GM12878 (cell line): Measurements from ENCODE around the gene ZNF484. TPM values are rescaled to one million over a fixed set of nuclear protein-coding genes. Genes with fewer than 3 reads are reported as not detected.

Experiments used
- ATAC-seq: fragments of 200-7000 bp; cut with Tn5 transposase; 3 replicates; pipeline ENCODE4 v1.9.1; 2020; ENCODE audit warnings: mild to moderate bottlenecking, moderate library complexity
- BruUV-seq: library from RNA; stranded (reverse); fragments of 400-500 nt; replicated peaks from 2 replicates; lab custom pipeline; 2021; lab: Mats Ljungman, UMichigan
- CTCF ChIA-PET: fragments of 300-600 bp; sonication (Branson Sonifier 250); formaldehyde crosslinking; extraction: SDS; loops from one replicate; lab custom pipeline; 2021; ENCODE audit warnings: inconsistent platforms; lab: Yijun Ruan, JAX
- POLR2A ChIA-PET: fragments of 350-600 bp; formaldehyde crosslinking; extraction: SDS; loops from one replicate; lab custom pipeline; 2021; ENCODE audit warnings: inconsistent platforms; lab: Charles Lee
- RAD21 ChIA-PET: fragments of 300-600 bp; sonication (Branson Sonifier 250); formaldehyde crosslinking; loops from one replicate; lab custom pipeline; 2023; ENCODE audit warnings: antibody characterized with exemption; ENCODE audit not compliant: unreplicated experiment; lab: Charles Lee
- SMC1A ChIA-PET: fragments of 300-600 bp; sonication (Branson Sonifier 250); formaldehyde crosslinking; loops from one replicate; lab custom pipeline; 2023; ENCODE audit not compliant: unreplicated experiment, uncharacterized antibody; lab: Charles Lee
- DNase-seq: peaks from one replicate; pipeline ENCODE4 v3.0.0-alpha.2; 2011; ENCODE audit warnings: low read depth, low spot score
- FAIRE-seq: peaks from 3 replicates; lab custom pipeline; 2011; peaks lifted over from hg19 to GRCh38; lab: Jason Lieb, UNC
- H2AFZ ChIP-seq: 2 replicates; pipeline ENCODE4 v1.6.0; 2011; ENCODE audit warnings: low read depth, low read length, control low read depth; ENCODE audit not compliant: control insufficient read depth
- H3K27ac ChIP-seq: 2 replicates; pipeline ENCODE4 v1.5.1; 2011; ENCODE audit warnings: control low read depth; ENCODE audit not compliant: control insufficient read depth, insufficient read depth
- H3K27me3 ChIP-seq, 2 experiments: replicated peaks in 1 of 2; 2 replicates each; pipeline versions ENCODE4 v1.6.0 to v1.6.1; 2011; ENCODE audit warnings: low read length in 1 of 2; ENCODE audit not compliant: control insufficient read depth in 2 of 2, insufficient read depth in 2 of 2
- H3K36me3 ChIP-seq, 2 experiments: 2 replicates each; pipeline ENCODE4 v1.5.1; 2011; ENCODE audit warnings: low read length in 1 of 2; ENCODE audit not compliant: control insufficient read depth in 2 of 2, insufficient read depth in 2 of 2
- H3K4me1 ChIP-seq: 2 replicates; pipeline ENCODE4 v1.6.1; 2011; ENCODE audit warnings: mild to moderate bottlenecking, low read length, moderate library complexity, mixed read lengths; ENCODE audit not compliant: control insufficient read depth, insufficient read depth
- H3K4me2 ChIP-seq: 2 replicates; pipeline ENCODE4 v1.6.0; 2011; ENCODE audit warnings: control low read depth; ENCODE audit not compliant: control insufficient read depth, insufficient read depth
- H3K4me3 ChIP-seq: fragments of 200-600 bp; sonication (generic); 2 replicates; pipeline ENCODE4 v1.5.1; 2016
- H3K79me2 ChIP-seq: 2 replicates; pipeline ENCODE4 v1.6.0; 2011; ENCODE audit warnings: low read length; ENCODE audit not compliant: control insufficient read depth, insufficient read depth
- H3K9ac ChIP-seq: 2 replicates; pipeline ENCODE4 v1.8.0; 2011; ENCODE audit warnings: low read length, control low read depth, mixed read lengths; ENCODE audit not compliant: control insufficient read depth, insufficient read depth
- H3K9me3 ChIP-seq: replicated peaks from 3 replicates; pipeline ENCODE4 v1.5.1; 2011; ENCODE audit warnings: mild to moderate bottlenecking, low read length; ENCODE audit not compliant: control insufficient read depth, insufficient read depth
- H4K20me1 ChIP-seq: 2 replicates; pipeline ENCODE4 v1.6.0; 2011; ENCODE audit not compliant: control insufficient read depth, insufficient read depth
- CBFB ChIP-seq: IDR thresholded peaks from 2 replicates; pipeline ENCODE4 v1.6.1; 2016; ENCODE audit warnings: antibody characterized with exemption, low read depth
- MYB ChIP-seq: fragments of 150-350 bp; IDR thresholded peaks from 2 replicates; pipeline ENCODE4 v1.6.1; 2014; ENCODE audit warnings: mild to moderate bottlenecking, low read depth, low read length, borderline replicate concordance
- SIN3A ChIP-seq: IDR thresholded peaks from 2 replicates; pipeline ENCODE4 v1.6.1; 2012; ENCODE audit warnings: low read depth, low read length, improper control_type of control experiment
- SMAD1 ChIP-seq: fragments of 450-650 bp; IDR thresholded peaks from 2 replicates; pipeline ENCODE4 v1.6.1; 2018; ENCODE audit warnings: mild to moderate bottlenecking, low read depth; ENCODE audit not compliant: partially characterized antibody
- SPI1 ChIP-seq: IDR thresholded peaks from 2 replicates; pipeline ENCODE4 v1.6.1; 2011; ENCODE audit warnings: low read depth, mild to moderate bottlenecking, low read length, moderate library complexity, borderline replicate concordance; ENCODE audit not compliant: insufficient read depth
- TAF1 ChIP-seq: IDR thresholded peaks from 2 replicates; pipeline ENCODE4 v1.6.1; 2011; ENCODE audit warnings: mild to moderate bottlenecking, low read depth, low read length, borderline replicate concordance
- ZNF622 ChIP-seq: fragments of 450-650 bp; IDR thresholded peaks from 2 replicates; pipeline ENCODE4 v1.6.1; 2017; ENCODE audit warnings: mild to moderate bottlenecking, inconsistent platforms
- whole genome bisulfite sequencing: methylation state at CpG from one replicate; pipeline ENCODE4 v1.1.6; 2016; ENCODE audit warnings: low lambda C conversion rate; ENCODE audit not compliant: insufficient replicate concordance, insufficient coverage; ENCODE audit errors: missing lambda C conversion rate; 5-methylcytosine and 5-hydroxymethylcytosine counted together
- in situ Hi-C: fragments of 300-500 bp; cut with MboI; formaldehyde crosslinking; loops from 9 replicates; pipeline ENCODE4 v1.14.3; 2018; ENCODE audit warnings: mixed read lengths
- intact Hi-C: fragments of 100-400 bp; cut with micrococcal nuclease; formaldehyde crosslinking; loops from one replicate; pipeline ENCODE4 v1.14.2; 2022; ENCODE audit not compliant: unreplicated experiment
- polyA plus RNA-seq, 11 experiments: library from polyadenylated mRNA; depleted of rRNA in 4 of 11; unstranded in 6 of 11; stranded (reverse) in 5 of 11; fragments of >200 nt; fragmentation: Nextera tagmentation in 4 of 11; fragmentation: Illumina TruSeq in 1 of 11; extraction: Ambion mirVana in 4 of 11; extraction: Trizol in 1 of 11; gene quantifications; 1 replicate in 1 of 11; 2 replicates in 10 of 11; pipeline versions ENCODE4 v1.2.1 to v1.2.3, GENCODE V29; 2011 to 2016; ENCODE audit warnings: inconsistent platforms in 2 of 11, missing spikeins in 2 of 11, low read depth in 1 of 11
- total RNA-seq, 4 experiments: library from RNA; depleted of rRNA in 3 of 4; stranded (reverse); fragments of >200 nt in 3 of 4; fragmentation: Illumina TruSeq in 1 of 4; extraction: Trizol in 1 of 4; gene quantifications; 2 replicates each; pipeline versions ENCODE4 v1.2.1 to v1.2.3, GENCODE V29; 2013 to 2021
- TF ChIP-seq, protein P1 (sequence below): fragments of 150-350 bp; IDR thresholded peaks from 2 replicates; pipeline ENCODE4 v1.6.1; 2014; ENCODE audit warnings: mild to moderate bottlenecking, low read depth, low read length
- TF ChIP-seq, protein P2 (sequence below): IDR thresholded peaks from 2 replicates; pipeline ENCODE4 v1.6.1; 2011; ENCODE audit warnings: low read depth, mild to moderate bottlenecking, low read length, moderate library complexity, borderline replicate concordance; ENCODE audit errors: extremely low read depth

Gene ZNF484
- total and polyA plus RNA-seq, 10 of the 15 experiments (the other 5 are each of a cell fraction or from before 2014, with no cell fraction given), result 0.95 to 7.8 (median 3.3) TPM

DNA sequence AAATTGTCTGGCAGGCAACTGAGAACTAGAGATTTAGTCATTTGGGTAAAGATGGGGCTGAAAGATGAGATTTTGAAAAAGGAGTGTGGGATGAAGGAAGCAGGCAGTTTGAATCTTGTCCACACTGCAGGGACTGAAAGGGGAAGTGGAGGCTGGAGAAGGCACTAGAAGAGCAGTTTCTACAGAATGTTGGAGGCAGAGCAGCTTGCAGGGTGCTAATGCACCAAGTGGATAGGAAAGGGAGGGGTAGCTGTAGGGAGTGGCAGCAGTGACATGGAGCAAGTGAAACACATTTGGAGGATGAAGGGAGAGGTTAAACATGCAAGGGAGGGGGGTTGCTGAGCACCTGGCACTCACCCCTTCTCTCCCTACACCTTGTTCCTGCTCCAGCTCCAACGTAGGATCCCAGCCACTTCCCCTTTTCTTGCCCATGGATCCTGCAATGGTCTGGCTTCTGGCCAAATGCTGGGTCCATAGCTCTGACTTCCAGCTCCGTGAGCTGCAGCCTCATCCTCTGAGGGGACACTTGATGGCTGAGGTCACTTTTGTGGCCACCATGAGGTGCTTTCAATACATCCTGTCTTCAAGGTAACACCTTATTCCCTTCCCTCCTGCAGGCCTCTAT, 39.5 kb upstream of the ZNF484 start:
- Histone ChIP-seq H3K79me2 (no peaks in the 10 kb centered on the region), H3K36me3 (no peaks in the 10 kb centered on the region), H3K4me3 (no peak overlapping the region), H2AFZ (no peak overlapping the region), H4K20me1 (no peaks in the 10 kb centered on the region), H3K4me2 (no peak overlapping the region), H3K27ac (no peak overlapping the region), H3K4me1 (0 out of 2 replicates have a peak, but pooled peaks cover 6% of the 10 kb centered on the region), H3K9me3 (no peaks in the 10 kb centered on the region), H3K27me3 (no peaks in the 10 kb centered on the region; a peak in 1 of 4 replicates), H3K9ac (no peak overlapping the region)
- no TSS peak for BruUV-seq
- WGBS, result 22% methylated on average over 2 of the region's 2 CpGs
- ATAC-seq, result no peak
- no peak for FAIRE-seq
- intact Hi-C loops, result no loop called here
- ChIA-PET POLR2A (no interaction called here), SMC1A (no interaction called here), CTCF (no interaction called here), RAD21 (no interaction called here)
- in situ Hi-C loops, result no loop called here
- DNase-seq, result no peak
- TF ChIP-seq SMAD1 (no peak), SPI1 (peak; percentile 30; the same call in 1 of the 2 replicates)

DNA sequence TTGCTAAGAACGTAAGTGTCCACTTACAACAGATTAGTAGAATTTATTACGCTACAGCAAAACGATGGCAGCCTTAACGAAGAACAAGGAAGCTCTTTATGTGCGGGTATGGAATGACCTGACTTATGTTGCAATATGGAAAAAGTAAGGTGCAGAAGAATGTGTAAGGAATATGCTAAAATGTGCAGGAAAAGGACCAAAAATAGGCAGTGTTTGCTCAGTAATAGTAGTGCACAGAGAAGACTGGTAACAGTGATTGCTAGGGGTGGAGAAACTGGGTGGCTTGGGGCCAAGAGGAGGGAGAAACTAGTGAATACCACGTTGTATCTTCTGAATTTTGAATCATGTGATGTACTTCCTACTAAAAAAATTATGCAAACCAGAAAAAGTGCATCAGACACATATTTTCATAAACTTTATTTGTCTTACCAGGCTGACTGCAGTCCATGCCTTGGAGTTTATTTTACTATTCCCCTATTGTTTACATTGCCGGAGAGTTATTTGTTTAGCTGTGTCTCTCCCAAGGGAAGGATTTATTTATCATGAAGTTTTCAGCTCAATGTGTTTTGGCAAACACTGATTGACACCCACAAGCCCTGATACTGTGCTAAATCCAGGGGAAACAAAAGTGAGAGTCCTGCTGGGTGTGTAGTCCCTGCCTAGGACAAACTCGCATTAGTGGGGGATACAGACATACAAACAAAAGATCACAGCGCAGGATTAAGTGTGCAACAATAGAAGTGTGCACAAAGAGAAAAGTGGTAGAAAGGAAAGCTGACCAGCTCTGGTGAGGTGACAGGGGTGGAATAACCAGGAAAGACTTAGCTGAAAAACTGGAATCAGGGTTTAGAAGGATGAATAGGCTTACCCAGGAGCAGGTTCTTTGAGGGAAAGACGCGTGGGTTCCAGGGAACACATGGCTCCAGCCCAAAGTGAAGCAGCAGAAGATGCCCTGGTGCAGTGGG, 34.0 kb upstream of the ZNF484 start:
- in situ Hi-C loops (no loop called here), intact Hi-C loops (no loop called here)
- ChIA-PET SMC1A (no interaction called here), POLR2A (interaction anchor here (0.6 kb wide), 1 partner anchor 96 kb away, joined by 3 read pairs; no protein-coding TSS in a partner anchor), RAD21 (no interaction called here), CTCF (no interaction called here)
- TF ChIP-seq, protein P1, sequence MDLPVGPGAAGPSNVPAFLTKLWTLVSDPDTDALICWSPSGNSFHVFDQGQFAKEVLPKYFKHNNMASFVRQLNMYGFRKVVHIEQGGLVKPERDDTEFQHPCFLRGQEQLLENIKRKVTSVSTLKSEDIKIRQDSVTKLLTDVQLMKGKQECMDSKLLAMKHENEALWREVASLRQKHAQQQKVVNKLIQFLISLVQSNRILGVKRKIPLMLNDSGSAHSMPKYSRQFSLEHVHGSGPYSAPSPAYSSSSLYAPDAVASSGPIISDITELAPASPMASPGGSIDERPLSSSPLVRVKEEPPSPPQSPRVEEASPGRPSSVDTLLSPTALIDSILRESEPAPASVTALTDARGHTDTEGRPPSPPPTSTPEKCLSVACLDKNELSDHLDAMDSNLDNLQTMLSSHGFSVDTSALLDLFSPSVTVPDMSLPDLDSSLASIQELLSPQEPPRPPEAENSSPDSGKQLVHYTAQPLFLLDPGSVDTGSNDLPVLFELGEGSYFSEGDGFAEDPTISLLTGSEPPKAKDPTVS, result no peak
- TF ChIP-seq TAF1 (no peak), ZNF622 (no peak), MYB (no peak), SIN3A (no peak), CBFB (no peak)
- TF ChIP-seq, protein P2, sequence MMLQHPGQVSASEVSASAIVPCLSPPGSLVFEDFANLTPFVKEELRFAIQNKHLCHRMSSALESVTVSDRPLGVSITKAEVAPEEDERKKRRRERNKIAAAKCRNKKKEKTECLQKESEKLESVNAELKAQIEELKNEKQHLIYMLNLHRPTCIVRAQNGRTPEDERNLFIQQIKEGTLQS, result no peak
- BruUV-seq, result no TSS peak
- FAIRE-seq, result no peak
- 42% methylated on average over 11 of the region's 11 CpGs for WGBS
- Histone ChIP-seq H3K9me3 (no peaks in the 10 kb centered on the region), H3K4me3 (no peak overlapping the region), H4K20me1 (no peaks in the 10 kb centered on the region), H3K4me2 (no peak overlapping the region), H3K27me3 (no peaks in the 10 kb centered on the region; a peak in 2 of 4 replicates), H3K9ac (no peak overlapping the region), H3K27ac (no peak overlapping the region), H3K79me2 (no peaks in the 10 kb centered on the region), H3K36me3 (no peaks in the 10 kb centered on the region), H3K4me1 (no peaks in the 10 kb centered on the region), H2AFZ (no peak overlapping the region)
- no peak for ATAC-seq
- DNase-seq, result no peak
